Endothelial cell of umbilical vein (primary cell): ENCODE results near the gene DGCR8. TPM values are rescaled to one million over a fixed set of nuclear protein-coding genes. Genes with fewer than 3 reads are reported as not detected.

Experiments
- BruUV-seq: library from RNA; stranded (reverse); fragments of 400-500 nt; replicated peaks from 2 replicates; lab custom pipeline; 2021; lab: Mats Ljungman, UMichigan
- CTCF ChIA-PET: fragments of 300-600, 350-600 bp; sonication (Branson Sonifier 250); formaldehyde crosslinking; loops from one replicate; lab custom pipeline; 2021; ENCODE audit warnings: antibody characterized with exemption, inconsistent platforms; lab: Charles Lee
- POLR2A ChIA-PET: fragments of 300-600, 350-600 bp; sonication (Branson Sonifier 250); formaldehyde crosslinking; loops from one replicate; lab custom pipeline; 2021; ENCODE audit warnings: antibody characterized with exemption, inconsistent platforms; lab: Charles Lee
- DNase-seq: peaks from one replicate; pipeline ENCODE4 v3.0.0-alpha.2; 2011; ENCODE audit warnings: low read depth, low spot score
- FAIRE-seq: peaks from 2 replicates; lab custom pipeline; 2011; peaks lifted over from hg19 to GRCh38; lab: Jason Lieb, UNC
- H2AFZ ChIP-seq: 2 replicates; pipeline ENCODE4 v1.6.0; 2012; ENCODE audit warnings: low read depth, low read length, control low read depth, inconsistent platforms
- H3K27ac ChIP-seq: 2 replicates; pipeline ENCODE4 v1.5.1; 2011; ENCODE audit warnings: low read depth, mild to moderate bottlenecking, control low read depth, low read length, moderate library complexity; ENCODE audit not compliant: insufficient read depth
- H3K27me3 ChIP-seq, 2 experiments: 2 replicates each; pipeline versions ENCODE4 v1.6.0 to v1.6.1; 2011; ENCODE audit warnings: low read length in 2 of 2, mixed read lengths in 1 of 2; ENCODE audit not compliant: control insufficient read depth in 2 of 2, insufficient read depth in 2 of 2
- H3K36me3 ChIP-seq, 2 experiments: 2 replicates in 1 of 2; 3 replicates in 1 of 2; pipeline ENCODE4 v1.5.1; 2011; ENCODE audit warnings: low read length in 2 of 2, mild to moderate bottlenecking in 1 of 2, moderate library complexity in 1 of 2; ENCODE audit not compliant: control insufficient read depth in 2 of 2, insufficient read depth in 2 of 2; ENCODE audit errors: extremely low read depth in 1 of 2
- H3K4me1 ChIP-seq: 3 replicates; pipeline ENCODE4 v1.5.1; 2011; ENCODE audit warnings: mild to moderate bottlenecking, low read length; ENCODE audit not compliant: control insufficient read depth, insufficient read depth; ENCODE audit errors: extremely low read depth
- H3K4me2 ChIP-seq: 2 replicates; pipeline ENCODE4 v1.6.1; 2011; ENCODE audit warnings: low read length, control low read depth, mixed read lengths; ENCODE audit not compliant: insufficient read depth
- H3K4me3 ChIP-seq, 3 experiments: fragments of 200-600 bp in 1 of 3; sonication (generic), shearing (Covaris generic) in 1 of 3; replicated peaks in 1 of 3; 2 replicates each; pipeline ENCODE4 v1.5.1; 2011 to 2016; ENCODE audit warnings: control low read depth in 3 of 3, low read length in 3 of 3, mild to moderate bottlenecking in 2 of 3, inconsistent platforms in 1 of 3, low read depth in 1 of 3, moderate library complexity in 1 of 3; ENCODE audit not compliant: insufficient read depth in 1 of 3
- H3K79me2 ChIP-seq: 2 replicates; pipeline ENCODE4 v1.6.0; 2012; ENCODE audit warnings: low read length, inconsistent platforms; ENCODE audit not compliant: control insufficient read depth, insufficient read depth
- H3K9ac ChIP-seq: replicated peaks from 2 replicates; pipeline ENCODE3; 2011; ENCODE audit warnings: low read length, control low read depth; ENCODE audit not compliant: insufficient read depth; ENCODE audit errors: extremely low read depth
- H3K9me1 ChIP-seq: replicated peaks from 3 replicates; pipeline ENCODE4 v1.6.0; 2011; ENCODE audit warnings: mild to moderate bottlenecking, low read length; ENCODE audit not compliant: control insufficient read depth, insufficient read depth; ENCODE audit errors: extremely low read depth
- H3K9me3 ChIP-seq: replicated peaks from 2 replicates; pipeline ENCODE4 v1.5.1; 2012; ENCODE audit warnings: low read length, inconsistent platforms; ENCODE audit not compliant: control insufficient read depth, insufficient read depth
- H4K20me1 ChIP-seq: replicated peaks from 2 replicates; pipeline ENCODE3; 2011; ENCODE audit warnings: mild to moderate bottlenecking, low read length; ENCODE audit not compliant: control insufficient read depth, insufficient read depth; ENCODE audit errors: extremely low read depth
- CTCF ChIP-seq, 2 donors: IDR thresholded peaks; 1 replicate in 1 of 2; 2 replicates in 1 of 2; pipeline ENCODE4 v1.5.1; 2011; ENCODE audit warnings: low read length in 2 of 2, mild to moderate bottlenecking in 2 of 2, moderate library complexity in 2 of 2, control low read depth in 1 of 2, inconsistent platforms in 1 of 2, low read depth in 1 of 2; ENCODE audit not compliant: insufficient read depth in 1 of 2; ENCODE audit errors: extremely low read depth in 1 of 2
- EZH2 ChIP-seq: IDR thresholded peaks from 2 replicates; pipeline ENCODE4 v1.6.1; 2012; ENCODE audit warnings: borderline replicate concordance, low read depth, mild to moderate bottlenecking, moderate library complexity, low read length, inconsistent platforms; ENCODE audit not compliant: severe bottlenecking
- FOS ChIP-seq: IDR thresholded peaks from 2 replicates; pipeline ENCODE4 v1.6.1; 2011; ENCODE audit warnings: mild to moderate bottlenecking, low read length, moderate library complexity, borderline replicate concordance; ENCODE audit not compliant: insufficient read depth
- GATA2 ChIP-seq: IDR thresholded peaks from 2 replicates; pipeline ENCODE4 v1.7.0; 2011; ENCODE audit warnings: low read depth, mild to moderate bottlenecking, moderate library complexity, mixed read lengths, low read length; ENCODE audit not compliant: insufficient read length, insufficient read depth
- JUN ChIP-seq: IDR thresholded peaks from 2 replicates; pipeline ENCODE4 v1.6.1; 2011; ENCODE audit warnings: borderline replicate concordance, low read depth; ENCODE audit not compliant: insufficient read length, insufficient read depth
- MAX ChIP-seq: IDR thresholded peaks from 2 replicates; pipeline ENCODE4 v1.6.1; 2011; ENCODE audit not compliant: insufficient read depth, insufficient read length
- POLR2AphosphoS5 ChIP-seq: IDR thresholded peaks from 2 replicates; pipeline ENCODE4 v1.6.1; 2012; ENCODE audit warnings: low read depth, mild to moderate bottlenecking, control low read depth, low read length, moderate library complexity; ENCODE audit not compliant: insufficient read depth
- dilution Hi-C: fragments of 300-500 bp; cut with MboI; formaldehyde crosslinking; loops from one replicate; pipeline ENCODE4 v1.15.0; 2019; ENCODE audit warnings: low sequenced_read_pairs; ENCODE audit not compliant: extremely low pct_ligation_motif_present
- intact Hi-C: fragments of 100-400 bp; cut with micrococcal nuclease; formaldehyde crosslinking; loops from one replicate; pipeline ENCODE4 v1.10.0; 2022
- polyA plus RNA-seq, 4 experiments: library from polyadenylated mRNA; depleted of rRNA in 3 of 4; stranded (reverse) in 3 of 4; unstranded in 1 of 4; fragments of >200 nt; gene quantifications; 2 replicates each; pipeline versions ENCODE4 v1.2.1 to v1.2.3, GENCODE V29; 2011 to 2012; ENCODE audit warnings: missing spikeins in 1 of 4
- total RNA-seq: library from RNA; stranded (reverse); gene quantifications from 2 replicates; pipeline ENCODE4 v1.2.3, GENCODE V29; 2021

Gene DGCR8
- total and polyA plus RNA-seq, 2 donors (not counting 3 experiments of a cell fraction or from before 2014, with no cell fraction given), result 32.7 to 64.2 TPM

GRCh38 chr22:20055144-20055543 lies 24.9 kb upstream of the DGCR8 start:
- no peak overlapping the region for H3K27ac ChIP-seq
- intact Hi-C loops (no loop called here), dilution Hi-C loops (no loop called here)
- no peak overlapping the region for H3K9ac ChIP-seq
- peaks cover 0 to 32% of the 10 kb centered on the region in 2 experiments for H3K36me3 ChIP-seq
- H3K4me1 ChIP-seq, result no peaks in the 10 kb centered on the region
- H2AFZ ChIP-seq, result no peak overlapping the region
- no TSS peak for BruUV-seq
- H3K4me2 ChIP-seq, result no peak overlapping the region
- H3K79me2 ChIP-seq, result no peaks in the 10 kb centered on the region
- no peaks in the 10 kb centered on the region for H4K20me1 ChIP-seq
- ChIA-PET CTCF (no interaction called here), POLR2A (no interaction called here)
- TF ChIP-seq FOS, result no peak
- TF ChIP-seq JUN, result no peak
- TF ChIP-seq CTCF (IDR thresholded peaks at IDR 0.05; ENCODE audit: extremely low read depth in 1 of 2, insufficient read depth in 1 of 2, low read depth in 1 of 2, low read length in 2 of 2), result no peak
- no peak for TF ChIP-seq GATA2
- no peak overlapping the region for H3K4me3 ChIP-seq
- no peaks in the 10 kb centered on the region for H3K9me1 ChIP-seq
- no peaks in the 10 kb centered on the region for H3K9me3 ChIP-seq
- FAIRE-seq (no peak), DNase-seq (no peak)
- H3K27me3 ChIP-seq, result no peaks in the 10 kb centered on the region

GRCh38 chr22:20055654-20056053 lies 24.4 kb upstream of the DGCR8 start:
- H3K9me3 ChIP-seq, result no peaks in the 10 kb centered on the region
- DNase-seq (no peak), FAIRE-seq (no peak)
- H3K9ac ChIP-seq, result no peak overlapping the region
- POLR2A ChIA-PET, result no interaction called here
- BruUV-seq, result no TSS peak
- no peak for TF ChIP-seq MAX
- no peak for TF ChIP-seq POLR2AphosphoS5
- no peak for TF ChIP-seq EZH2
- H3K9me1 ChIP-seq, result no peaks in the 10 kb centered on the region
- no peaks in the 10 kb centered on the region for H3K27me3 ChIP-seq
- H3K79me2 ChIP-seq, result no peaks in the 10 kb centered on the region
- H3K4me3 ChIP-seq, result no peak overlapping the region
- no peaks in the 10 kb centered on the region for H4K20me1 ChIP-seq
- H3K36me3 ChIP-seq, result peaks cover 0 to 33% of the 10 kb centered on the region in 2 experiments
- H3K4me2 ChIP-seq, result no peak overlapping the region
- no peaks in the 10 kb centered on the region for H3K4me1 ChIP-seq
- no peak overlapping the region for H3K27ac ChIP-seq
- no peak overlapping the region for H2AFZ ChIP-seq
- CTCF ChIA-PET, result no interaction called here
- dilution Hi-C loops, result no loop called here
- intact Hi-C loops, result no loop called here
